ENCODE results near the gene INPP5A. TPM values are rescaled to one million over a fixed set of nuclear protein-coding genes. Genes with fewer than 3 reads are reported as not detected.
A peak's percentile ranks its signal among the peaks of the same experiment; 100 is the strongest.

The INPP5A gene
- total RNA-seq, 1 donor from 2014 or later, result 41.0 TPM

- Mint-ChIP-seq H3K36me3 (peaks cover 42% of the 10 kb centered on the region), H3K4me3 (no peak overlapping the region), H3K27me3 (ENCODE audit: low read depth) (no peaks in the 10 kb centered on the region), H3K27ac (no peak overlapping the region), H3K4me1 (no peaks in the 10 kb centered on the region), H3K9me3 (peaks cover 43% of the 10 kb centered on the region)
- peak in 1 of 2 experiments; percentile 6 for DNase-seq (ENCODE audit: low spot score in 2 of 2, unreplicated experiment in 2 of 2)
- TF ChIP-seq CTCF (IDR thresholded peaks at IDR 0.05; ENCODE audit: unreplicated experiment), result no peak
Measured at GRCh38 chr10:132690821-132691610, 153.4 kb downstream of the INPP5A start.

- no peak overlapping the region for H3K4me3 Mint-ChIP-seq
- no peak for TF ChIP-seq CTCF (IDR thresholded peaks at IDR 0.05; ENCODE audit: unreplicated experiment)
- H3K27me3 Mint-ChIP-seq (ENCODE audit: low read depth), result no peaks in the 10 kb centered on the region
- H3K36me3 Mint-ChIP-seq, result peaks cover 42% of the 10 kb centered on the region
- H3K9me3 Mint-ChIP-seq, result peaks cover 43% of the 10 kb centered on the region
- no peaks in the 10 kb centered on the region for H3K4me1 Mint-ChIP-seq
- peak in 1 of 2 experiments; percentile 12 for DNase-seq (ENCODE audit: low spot score in 2 of 2, unreplicated experiment in 2 of 2)
- H3K27ac Mint-ChIP-seq, result no peak overlapping the region
Measured at GRCh38 chr10:132691711-132692153, 154.1 kb downstream of the INPP5A start.

- Mint-ChIP-seq H3K9me3 (peaks cover 43% of the 10 kb centered on the region), H3K27me3 (ENCODE audit: low read depth) (no peaks in the 10 kb centered on the region), H3K36me3 (peaks cover 42% of the 10 kb centered on the region), H3K4me3 (no peak overlapping the region), H3K4me1 (no peaks in the 10 kb centered on the region), H3K27ac (no peak overlapping the region)
- no peak for DNase-seq (ENCODE audit: low spot score in 2 of 2, unreplicated experiment in 2 of 2)
- no peak for TF ChIP-seq CTCF (IDR thresholded peaks at IDR 0.05; ENCODE audit: unreplicated experiment)
Measured at GRCh38 chr10:132692311-132692710, 154.7 kb downstream of the INPP5A start.

GRCh38 chr10:132693676-132694075 is 156.1 kb downstream of the INPP5A start:
- H3K27ac Mint-ChIP-seq, result no peak overlapping the region
- no peaks in the 10 kb centered on the region for H3K27me3 Mint-ChIP-seq (ENCODE audit: low read depth)
- peaks cover 48% of the 10 kb centered on the region for H3K36me3 Mint-ChIP-seq
- DNase-seq (ENCODE audit: low spot score in 2 of 2, unreplicated experiment in 2 of 2), result no peak
- H3K4me3 Mint-ChIP-seq, result no peak overlapping the region
- TF ChIP-seq CTCF (IDR thresholded peaks at IDR 0.05; ENCODE audit: unreplicated experiment), result no peak
- peaks cover 43% of the 10 kb centered on the region for H3K9me3 Mint-ChIP-seq
- H3K4me1 Mint-ChIP-seq, result no peaks in the 10 kb centered on the region

- H3K27ac Mint-ChIP-seq, result no peak overlapping the region
- DNase-seq (ENCODE audit: low spot score in 2 of 2, unreplicated experiment in 2 of 2), result no peak
- no peaks in the 10 kb centered on the region for H3K27me3 Mint-ChIP-seq (ENCODE audit: low read depth)
- peaks cover 8% of the 10 kb centered on the region for H3K4me1 Mint-ChIP-seq
- H3K4me3 Mint-ChIP-seq, result no peak overlapping the region
- peaks cover 35% of the 10 kb centered on the region for H3K36me3 Mint-ChIP-seq
- H3K9me3 Mint-ChIP-seq, result peaks cover 43% of the 10 kb centered on the region
- no peak for TF ChIP-seq CTCF (IDR thresholded peaks at IDR 0.05; ENCODE audit: unreplicated experiment)
Measured at GRCh38 chr10:132696204-132696603, 158.6 kb downstream of the INPP5A start.

Data from mesothelial cell of epicardium (in vitro differentiated cells).